Stimulated activated CD8-positive, alpha-beta memory T cell treated with anti-CD3 and anti-CD28 coated beads, Interleukin-15, amount 100 ng/mL, for 4 hours (primary cell): Measurements from ENCODE around the gene NIPBL.
"Not testable (repeated sequence)": the region's sequence is repeated elsewhere in the genome, so short reads cannot be mapped to it uniquely, and the experiment has no call there.

Experiments used
- DNase-seq, 2 donors: peaks; one replicate each; pipeline ENCODE4 v3.0.0-alpha.2; 2020; ENCODE audit warnings: low read depth in 2 of 2

Gene NIPBL

DNA sequence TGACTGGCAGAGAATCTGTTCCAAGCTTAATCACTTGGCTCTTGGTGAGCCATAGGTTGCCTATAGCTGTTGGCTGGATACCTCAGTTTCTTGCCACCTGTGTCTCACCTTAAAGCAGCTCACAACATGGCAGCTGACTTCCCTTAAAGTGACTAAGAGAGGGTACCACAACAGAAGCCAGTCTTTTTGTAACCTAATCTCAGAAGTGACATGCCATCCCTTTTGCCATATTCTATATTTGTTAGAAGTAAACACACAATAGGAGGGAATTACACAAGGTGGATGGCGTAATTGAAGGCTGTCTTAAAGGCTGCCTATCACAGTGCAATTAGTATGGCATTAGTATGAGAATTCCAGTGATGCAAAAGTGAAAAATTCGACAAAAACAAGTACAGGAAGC is 28.1 kb downstream of the NIPBL start:
- DNase-seq, result no peak

- no peak for DNase-seq
These were observed 32.1 kb downstream of the NIPBL start for GRCh38 chr5:36908544-36909260.

- no peak for DNase-seq
These were observed 39.1 kb downstream of the NIPBL start for GRCh38 chr5:36915653-36916052.

DNA sequence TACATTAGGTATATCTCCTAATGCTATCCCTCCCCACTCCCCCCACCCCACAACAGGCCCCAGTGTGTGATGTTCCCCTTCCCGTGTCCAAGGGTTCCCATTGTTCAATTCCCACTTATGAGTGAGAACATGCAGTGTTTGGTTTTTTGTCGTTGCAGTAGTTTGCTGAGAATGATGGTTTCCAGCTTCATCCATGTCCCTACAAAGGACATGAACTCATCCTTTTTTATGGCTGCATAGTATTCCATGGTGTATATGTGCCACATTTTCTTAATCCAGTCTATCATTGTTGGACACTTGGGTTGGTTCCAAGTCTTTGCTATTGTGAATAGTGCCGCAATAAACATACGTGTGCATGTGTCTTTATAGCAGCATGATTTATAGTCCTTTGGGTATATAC is 40.0 kb downstream of the NIPBL start:
- not testable (repeated sequence) for DNase-seq

DNA sequence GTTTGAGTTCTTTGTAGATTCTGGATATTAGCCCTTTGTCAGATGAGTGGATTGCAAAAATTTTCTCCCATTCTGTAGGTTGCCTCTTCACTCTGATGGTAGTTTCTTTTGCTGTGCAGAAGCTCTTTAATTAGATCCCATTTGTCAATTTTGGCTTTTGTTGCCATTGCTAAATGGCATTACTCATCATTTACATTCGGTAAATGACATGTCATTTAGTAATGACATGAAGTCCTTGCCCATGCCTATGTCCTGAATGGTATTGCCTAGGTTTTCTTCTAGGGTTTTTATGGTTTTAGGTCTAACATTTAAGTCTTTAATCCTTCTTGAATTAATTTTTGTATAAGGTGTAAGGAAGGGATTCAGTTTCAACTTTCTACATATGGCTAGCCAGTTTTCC is 40.8 kb downstream of the NIPBL start:
- not testable (repeated sequence) for DNase-seq

GRCh38 chr5:36919238-36919637 is 42.7 kb downstream of the NIPBL start:
- no peak for DNase-seq

GRCh38 chr5:36919650-36920049 is 43.1 kb downstream of the NIPBL start:
- DNase-seq, result no peak

DNA sequence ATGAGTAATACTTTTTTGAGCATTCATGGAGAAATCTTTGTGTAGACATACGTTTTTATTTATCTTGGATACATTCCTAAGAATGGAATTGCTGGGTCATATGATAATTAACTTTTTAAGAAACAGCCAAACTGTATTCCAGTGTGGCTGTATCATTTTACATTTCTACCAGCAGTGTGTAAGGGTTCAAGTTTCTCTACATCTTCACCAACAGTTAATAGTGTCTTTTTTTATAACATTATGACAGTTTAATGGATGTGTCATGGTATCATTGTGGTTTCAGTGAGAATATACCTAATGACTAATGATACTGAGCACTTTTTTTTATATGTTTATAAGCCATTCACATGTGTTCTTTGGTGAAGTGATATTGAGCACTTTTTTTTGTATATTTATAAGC is 52.4 kb downstream of the NIPBL start:
- DNase-seq, result no peak

DNA sequence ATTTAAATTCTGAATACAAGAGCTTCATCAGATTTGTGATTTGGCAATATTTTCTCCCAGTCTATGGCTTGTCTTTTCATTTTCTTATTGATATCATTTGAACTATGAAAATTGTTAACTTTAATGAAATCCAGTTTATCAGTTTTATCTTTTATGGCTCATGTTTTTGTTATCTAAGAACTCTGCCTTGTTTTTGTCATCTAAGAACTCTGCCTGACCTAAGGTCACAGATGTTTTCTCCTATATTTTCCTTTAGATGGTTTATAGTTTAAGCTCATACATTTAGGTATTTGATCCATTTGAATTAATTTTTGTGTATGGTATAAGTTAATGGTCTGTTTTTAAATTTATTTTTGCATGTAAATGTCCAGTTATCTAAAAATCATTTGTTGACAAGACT is 52.9 kb downstream of the NIPBL start:
- DNase-seq, result no peak

- no peak for DNase-seq
These were observed 55.5 kb downstream of the NIPBL start for GRCh38 chr5:36932056-36932455.

GRCh38 chr5:36932699-36933098 is 56.1 kb downstream of the NIPBL start:
- no peak for DNase-seq

DNA sequence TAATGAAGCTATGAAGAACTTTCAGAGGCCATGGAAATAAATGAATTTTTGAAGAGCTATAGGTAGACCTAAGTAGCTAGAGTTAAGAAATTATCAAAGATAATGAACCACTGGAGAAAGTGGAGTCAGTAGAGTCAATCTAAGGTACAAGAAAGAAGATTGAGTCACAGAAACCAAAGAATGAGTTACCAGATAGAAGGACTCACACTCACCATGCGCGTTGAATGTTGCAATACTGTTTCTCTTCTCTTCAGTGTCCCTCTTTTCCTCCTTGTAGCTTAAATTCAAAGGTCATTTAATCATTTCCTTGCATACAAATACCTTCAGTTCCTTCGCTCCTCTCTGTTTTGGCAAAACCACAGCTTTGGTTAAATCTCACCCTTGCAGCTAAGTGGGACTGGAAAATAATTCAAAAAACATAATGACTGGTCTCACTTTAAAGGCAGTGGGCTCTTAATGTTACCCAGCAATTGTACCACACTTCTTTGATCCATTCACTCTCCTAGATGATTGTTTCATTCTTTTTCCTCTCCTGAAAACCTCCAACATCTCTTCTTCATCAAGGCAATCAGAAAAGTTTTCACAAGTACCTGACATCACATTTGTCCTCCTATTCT is 58.3 kb downstream of the NIPBL start:
- DNase-seq, result no peak

GRCh38 chr5:36935805-36936204 is 59.2 kb downstream of the NIPBL start:
- DNase-seq, result no peak

DNA sequence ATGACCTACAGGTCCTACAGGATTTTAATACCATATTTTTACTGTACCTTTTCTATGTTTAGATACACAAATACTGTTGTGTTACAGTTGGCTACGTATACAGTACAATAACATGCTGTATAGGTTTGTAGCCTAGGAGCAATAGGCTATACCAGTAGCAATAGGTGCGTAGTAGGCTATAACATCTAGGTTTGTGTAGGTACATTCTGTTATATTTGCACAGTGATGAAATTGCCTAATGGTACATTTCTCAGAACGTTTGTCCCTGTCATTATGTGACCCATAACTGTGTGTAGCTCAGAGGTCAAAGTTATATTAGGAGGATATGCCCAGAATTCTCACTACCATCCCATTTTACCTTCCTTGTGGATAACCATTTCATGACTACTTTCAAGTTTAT is 59.7 kb downstream of the NIPBL start:
- DNase-seq, result no peak

DNA sequence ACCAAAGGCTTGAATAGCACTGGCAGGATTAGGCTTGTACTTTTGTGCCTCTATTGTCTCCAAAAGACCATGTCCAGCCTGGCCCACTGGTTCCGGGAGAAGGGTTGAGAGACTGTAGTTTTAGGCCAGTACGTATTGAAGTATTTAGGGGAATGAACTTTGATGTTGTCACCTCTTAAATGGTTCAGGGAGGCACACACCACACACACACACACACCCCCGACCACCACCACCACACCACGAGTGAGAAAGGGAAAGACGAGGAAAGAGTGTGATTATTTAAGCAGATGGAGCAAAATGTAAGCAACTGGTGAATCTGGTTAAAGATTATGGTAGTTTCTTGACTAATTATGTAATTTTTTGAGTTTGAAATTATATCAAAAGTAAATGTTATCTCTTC is 61.6 kb downstream of the NIPBL start:
- no peak for DNase-seq

- DNase-seq, result no peak
These were observed 63.6 kb downstream of the NIPBL start for GRCh38 chr5:36939969-36940858.

DNA sequence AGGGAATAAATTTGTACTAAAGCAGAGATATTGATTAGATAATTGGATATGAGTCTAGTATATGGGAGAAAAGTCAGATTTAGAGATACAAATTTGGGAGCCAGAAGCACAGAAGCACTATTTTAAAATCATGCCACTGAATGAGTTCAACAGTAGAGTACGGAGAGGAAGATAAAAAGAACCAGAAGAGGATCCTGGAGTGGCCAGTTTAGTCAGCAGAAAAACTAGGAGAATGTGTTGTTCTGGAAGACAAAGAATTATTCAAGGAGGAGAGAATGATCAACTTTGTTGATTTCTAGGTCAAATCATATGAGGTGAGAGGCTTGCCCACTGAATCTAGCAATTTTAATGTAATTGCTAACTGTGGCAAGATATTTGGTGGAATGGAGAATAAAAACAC is 67.0 kb downstream of the NIPBL start:
- no peak for DNase-seq

GRCh38 chr5:36944024-36944423 is 67.5 kb downstream of the NIPBL start:
- DNase-seq, result no peak

DNA sequence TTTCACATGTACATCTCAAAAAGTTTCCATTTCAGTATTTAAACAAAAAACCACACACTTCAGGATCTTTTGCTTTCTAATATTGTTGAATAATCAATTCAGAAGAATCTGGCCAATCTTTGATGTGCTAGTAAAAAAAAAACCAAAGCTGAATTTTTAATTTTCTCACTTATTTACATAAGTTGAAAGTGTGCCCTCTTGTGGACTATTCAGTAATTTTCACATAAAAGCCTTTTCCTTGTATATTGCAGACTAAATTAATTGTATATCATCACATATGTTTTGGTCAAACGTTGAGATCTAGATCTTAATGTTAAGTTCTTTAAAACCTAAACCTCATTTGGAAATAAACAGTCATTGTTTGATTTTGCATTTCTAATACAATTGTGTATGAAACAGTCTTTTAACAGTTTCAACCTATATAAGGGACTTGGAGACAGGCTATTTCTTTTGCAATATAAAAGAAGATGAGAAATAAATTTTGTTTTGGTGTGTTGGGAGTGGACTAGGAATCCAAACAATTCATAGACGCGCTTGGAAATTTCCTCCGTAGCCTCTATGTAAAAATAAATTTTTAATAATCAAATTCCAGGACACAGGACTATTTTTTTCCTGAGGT is 68.1 kb downstream of the NIPBL start:
- DNase-seq, result no peak

GRCh38 chr5:36945687-36946086 is 69.1 kb downstream of the NIPBL start:
- DNase-seq, result no peak

DNA sequence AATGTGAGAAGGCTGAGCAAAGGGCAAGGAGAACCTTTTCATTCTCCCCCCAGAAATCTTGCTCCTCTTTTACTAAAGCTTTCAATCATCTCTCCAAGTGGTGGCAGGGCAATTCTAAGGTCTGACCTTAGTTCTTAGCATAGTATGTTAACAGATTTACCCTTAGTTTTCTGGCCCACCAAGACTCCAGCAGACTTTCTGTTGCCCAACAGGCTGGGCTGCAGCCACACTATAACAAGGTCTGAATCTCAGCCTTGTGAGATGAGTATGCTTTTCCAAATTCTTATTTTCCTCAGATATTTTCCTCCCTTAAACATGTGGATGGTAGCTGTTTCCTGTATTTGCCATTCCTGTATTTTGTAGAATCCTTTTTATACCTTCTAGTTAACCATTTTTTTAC is 69.5 kb downstream of the NIPBL start:
- DNase-seq, result no peak

- DNase-seq, result no peak
These were observed 71.5 kb downstream of the NIPBL start for GRCh38 chr5:36948041-36948440.
